Activated CD4-positive, alpha-beta T cell treated with anti-CD3 and anti-CD28 coated beads, Interleukin-2, amount 10 ng/mL, durations not matched to agents 7 days and 5 days (primary cell): ENCODE data around the gene HEXB. TPM values are rescaled to one million over a fixed set of nuclear protein-coding genes. Genes with fewer than 3 reads are reported as not detected.
"Not testable (repeated sequence)": the region's sequence is repeated elsewhere in the genome, so short reads cannot be mapped to it uniquely, and the experiment has no call there.

Source experiments
- CTCF ChIA-PET: fragments of 350-600 bp; sonication (Branson Sonifier 250); formaldehyde crosslinking; loops from one replicate; lab custom pipeline; 2021; ENCODE audit warnings: antibody characterized with exemption; lab: Charles Lee
- POLR2A ChIA-PET: fragments of 350-600 bp; sonication (Branson Sonifier 250); formaldehyde crosslinking; loops from one replicate; lab custom pipeline; 2021; ENCODE audit warnings: antibody characterized with exemption; lab: Charles Lee
- DNase-seq: peaks from one replicate; pipeline ENCODE4 v3.0.0-alpha.2; 2020
- H3K27ac Mint-ChIP-seq: one replicate; pipeline ENCODE4 v1.8.0; 2021; ENCODE audit warnings: mild to moderate bottlenecking, moderate library complexity, mixed read lengths
- H3K27me3 Mint-ChIP-seq: one replicate; pipeline ENCODE4 v1.8.0; 2021; ENCODE audit warnings: mixed read lengths
- H3K36me3 Mint-ChIP-seq: one replicate; pipeline ENCODE4 v1.8.0; 2021; ENCODE audit warnings: low read depth, mixed read lengths
- H3K4me1 Mint-ChIP-seq: one replicate; pipeline ENCODE4 v1.8.0; 2021; ENCODE audit warnings: mixed read lengths
- H3K4me3 Mint-ChIP-seq: one replicate; pipeline ENCODE4 v1.8.0; 2021; ENCODE audit warnings: mild to moderate bottlenecking, moderate library complexity, mixed read lengths
- H3K9me3 Mint-ChIP-seq: one replicate; pipeline ENCODE4 v1.8.0; 2021; ENCODE audit warnings: mixed read lengths
- total RNA-seq, 2 experiments: library from RNA; stranded (reverse); gene quantifications; one replicate each; pipeline ENCODE4 v1.2.3, GENCODE V29; 2021

HEXB gene
- total RNA-seq, 2 experiments from 2014 or later, result 71.4 to 73.3 TPM

GRCh38 chr5:74664551-74664950, 20.5 kb upstream of the HEXB start:
- ChIA-PET POLR2A (no interaction called here), CTCF (no interaction called here)
- peaks cover under 1% of the 10 kb centered on the region for H3K9me3 Mint-ChIP-seq

GRCh38 chr5:74665273-74665672, 19.8 kb upstream of the HEXB start:
- H3K4me3 Mint-ChIP-seq, result no peak overlapping the region
- no peak for DNase-seq
- no peaks in the 10 kb centered on the region for H3K36me3 Mint-ChIP-seq
- ChIA-PET CTCF (no interaction called here), POLR2A (no interaction called here)
- peaks cover 3% of the 10 kb centered on the region for H3K9me3 Mint-ChIP-seq
- no peaks in the 10 kb centered on the region for H3K4me1 Mint-ChIP-seq
- peaks cover 15% of the 10 kb centered on the region for H3K27me3 Mint-ChIP-seq
- no peak overlapping the region for H3K27ac Mint-ChIP-seq

More at GRCh38 chr5:74664551-74664950, 20.5 kb upstream of the HEXB start:
- Mint-ChIP-seq H3K4me3 (no peak overlapping the region), H3K27ac (no peak overlapping the region), H3K36me3 (no peaks in the 10 kb centered on the region), H3K27me3 (peaks cover 16% of the 10 kb centered on the region), H3K4me1 (no peaks in the 10 kb centered on the region)
- DNase-seq, result no peak

- Mint-ChIP-seq H3K36me3 (no peaks in the 10 kb centered on the region), H3K27ac (no peak overlapping the region), H3K27me3 (peaks cover 10% of the 10 kb centered on the region), H3K4me3 (no peak overlapping the region), H3K4me1 (no peaks in the 10 kb centered on the region), H3K9me3 (peaks cover 3% of the 10 kb centered on the region)
- ChIA-PET POLR2A (no interaction called here), CTCF (interaction anchor here (0.6 kb wide), 1 partner anchor 235 kb away, joined by 3 read pairs; no protein-coding TSS in a partner anchor)
- DNase-seq, result no peak
These were observed 19.2 kb upstream of the HEXB start for GRCh38 chr5:74665816-74666215.

GRCh38 chr5:74667396-74667795, 17.6 kb upstream of the HEXB start:
- H3K27ac Mint-ChIP-seq, result no peak overlapping the region
- no peak for DNase-seq
- ChIA-PET POLR2A (interaction anchor here (0.6 kb wide), 1 partner anchor 83 kb away, joined by 3 read pairs; no protein-coding TSS in a partner anchor), CTCF (interaction anchor here (0.6 kb wide), 1 partner anchor 423 kb away, joined by 3 read pairs; no protein-coding TSS in a partner anchor)
- no peaks in the 10 kb centered on the region for H3K4me1 Mint-ChIP-seq
- H3K36me3 Mint-ChIP-seq, result no peaks in the 10 kb centered on the region
- peaks cover 3% of the 10 kb centered on the region for H3K9me3 Mint-ChIP-seq
- H3K27me3 Mint-ChIP-seq, result peaks cover 2% of the 10 kb centered on the region
- no peak overlapping the region for H3K4me3 Mint-ChIP-seq

GRCh38 chr5:74669821-74670220, 15.2 kb upstream of the HEXB start:
- Mint-ChIP-seq H3K4me1 (no peaks in the 10 kb centered on the region), H3K4me3 (no peak overlapping the region), H3K27ac (no peak overlapping the region), H3K36me3 (no peaks in the 10 kb centered on the region), H3K27me3 (peaks cover 3% of the 10 kb centered on the region), H3K9me3 (peaks cover 3% of the 10 kb centered on the region)
- POLR2A ChIA-PET, result no interaction called here
- CTCF ChIA-PET, result no interaction called here
- DNase-seq, result no peak

- Mint-ChIP-seq H3K9me3 (peaks cover 3% of the 10 kb centered on the region), H3K27me3 (peaks cover 3% of the 10 kb centered on the region), H3K4me1 (no peaks in the 10 kb centered on the region), H3K27ac (no peak overlapping the region), H3K4me3 (no peak overlapping the region), H3K36me3 (no peaks in the 10 kb centered on the region)
- ChIA-PET POLR2A (no interaction called here), CTCF (no interaction called here)
- no peak for DNase-seq
These were observed 14.5 kb upstream of the HEXB start for GRCh38 chr5:74670396-74671038.

- POLR2A ChIA-PET, result no interaction called here
- H3K9me3 Mint-ChIP-seq, result peaks cover 3% of the 10 kb centered on the region
- no peaks in the 10 kb centered on the region for H3K4me1 Mint-ChIP-seq
- no peaks in the 10 kb centered on the region for H3K36me3 Mint-ChIP-seq
- H3K4me3 Mint-ChIP-seq, result no peak overlapping the region
- no peak overlapping the region for H3K27ac Mint-ChIP-seq
- CTCF ChIA-PET, result interaction anchor here (1.1 kb wide), 1 partner anchor 10 kb away, joined by 3 read pairs; no protein-coding TSS in a partner anchor
- DNase-seq, result no peak
- peaks cover 3% of the 10 kb centered on the region for H3K27me3 Mint-ChIP-seq
These were observed 12.7 kb upstream of the HEXB start for GRCh38 chr5:74672215-74672877.

- POLR2A ChIA-PET, result no interaction called here
- CTCF ChIA-PET, result interaction anchor here (1.1 kb wide), 1 partner anchor 11 kb away, joined by 3 read pairs; no protein-coding TSS in a partner anchor
- Mint-ChIP-seq H3K27ac (no peak overlapping the region), H3K4me1 (no peaks in the 10 kb centered on the region), H3K9me3 (peaks cover 3% of the 10 kb centered on the region), H3K36me3 (no peaks in the 10 kb centered on the region), H3K4me3 (no peak overlapping the region), H3K27me3 (peaks cover 3% of the 10 kb centered on the region)
- no peak for DNase-seq
These were observed 11.8 kb upstream of the HEXB start for GRCh38 chr5:74673011-74673790.

GRCh38 chr5:74676466-74676865, 8.6 kb upstream of the HEXB start:
- POLR2A ChIA-PET, H3K36me3 Mint-ChIP-seq, H3K9me3 Mint-ChIP-seq, H3K4me1 Mint-ChIP-seq, H3K4me3 Mint-ChIP-seq, H3K27ac Mint-ChIP-seq, DNase-seq: not testable (repeated sequence)
- peaks cover 14% of the 10 kb centered on the region for H3K27me3 Mint-ChIP-seq
- CTCF ChIA-PET, result interaction anchor here (0.6 to 1.6 kb wide), 2 partner anchors 15 to 26 kb away, joined by 3 to 4 read pairs; no protein-coding TSS in a partner anchor

GRCh38 chr5:74678123-74678522, 6.9 kb upstream of the HEXB start:
- H3K9me3 Mint-ChIP-seq, H3K36me3 Mint-ChIP-seq, H3K4me1 Mint-ChIP-seq, H3K27ac Mint-ChIP-seq, CTCF ChIA-PET, DNase-seq, POLR2A ChIA-PET, H3K4me3 Mint-ChIP-seq: not testable (repeated sequence)
- peaks cover 15% of the 10 kb centered on the region for H3K27me3 Mint-ChIP-seq

GRCh38 chr5:74679300-74679699, 5.7 kb upstream of the HEXB start:
- H3K4me3 Mint-ChIP-seq, H3K4me1 Mint-ChIP-seq, H3K9me3 Mint-ChIP-seq, CTCF ChIA-PET, H3K36me3 Mint-ChIP-seq, POLR2A ChIA-PET, DNase-seq, H3K27ac Mint-ChIP-seq: not testable (repeated sequence)
- H3K27me3 Mint-ChIP-seq, result peaks cover 16% of the 10 kb centered on the region

- Mint-ChIP-seq H3K9me3 (no peaks in the 10 kb centered on the region), H3K27me3 (peaks cover 16% of the 10 kb centered on the region), H3K4me3 (no peak overlapping the region), H3K36me3 (no peaks in the 10 kb centered on the region), H3K4me1 (peaks cover 6% of the 10 kb centered on the region), H3K27ac (no peak overlapping the region)
- no peak for DNase-seq
- POLR2A ChIA-PET, result no interaction called here
- CTCF ChIA-PET, result no interaction called here
These were observed 5.1 kb upstream of the HEXB start for GRCh38 chr5:74679966-74680365.
